BJ (cell line): ENCODE measurements around the gene GPC6. TPM values are rescaled to one million over a fixed set of nuclear protein-coding genes. Genes with fewer than 3 reads are reported as not detected.

Experiments used
- CTCF ChIA-PET: fragments of 350-600 bp; formaldehyde crosslinking; extraction: SDS; loops from one replicate; lab custom pipeline; 2021; ENCODE audit warnings: antibody characterized with exemption, inconsistent platforms; lab: Yijun Ruan, JAX
- POLR2A ChIA-PET: fragments of 300-600 bp; sonication (Branson Sonifier 250); formaldehyde crosslinking; extraction: SDS; loops from one replicate; lab custom pipeline; 2021; ENCODE audit warnings: antibody characterized with exemption; lab: Charles Lee
- DNase-seq: peaks from one replicate; pipeline ENCODE4 v3.0.0-alpha.2; 2011; ENCODE audit warnings: low read depth
- H3K27me3 ChIP-seq: 2 replicates; pipeline ENCODE4 v1.6.0; 2011; ENCODE audit warnings: low read length; ENCODE audit not compliant: control insufficient read depth, insufficient read depth
- H3K36me3 ChIP-seq: 2 replicates; pipeline ENCODE4 v1.5.1; 2011; ENCODE audit warnings: low read length; ENCODE audit not compliant: control insufficient read depth, insufficient read depth
- H3K4me3 ChIP-seq: 2 replicates; pipeline ENCODE4 v1.5.1; 2011; ENCODE audit warnings: low read depth, mild to moderate bottlenecking, control low read depth, low read length
- CTCF ChIP-seq: IDR thresholded peaks from 2 replicates; pipeline ENCODE4 v1.5.1; 2011; ENCODE audit warnings: low read depth, mild to moderate bottlenecking, control low read depth, inconsistent platforms, low read length, moderate library complexity; ENCODE audit not compliant: insufficient read depth
- polyA plus RNA-seq: library from polyadenylated mRNA; depleted of rRNA; stranded (reverse); fragments of >200 nt; gene quantifications from 2 replicates; pipeline ENCODE4 v1.2.3, GENCODE V29; 2011

Gene GPC6
- polyA plus RNA-seq, 1 experiment: 23.0 TPM

GRCh38 chr13:94267581-94268366 lies 1041.2 kb downstream of the GPC6 start:
- CTCF ChIA-PET: interaction anchor here (1.1 kb wide), 1 partner anchor 36 kb away, joined by 3 read pairs; no protein-coding TSS in a partner anchor
- no peak for DNase-seq
- no peaks in the 10 kb centered on the region for H3K36me3 ChIP-seq
- POLR2A ChIA-PET: no interaction called here
- H3K27me3 ChIP-seq: no peaks in the 10 kb centered on the region
- TF ChIP-seq CTCF: no peak
- no peak overlapping the region for H3K4me3 ChIP-seq

- no peaks in the 10 kb centered on the region for H3K36me3 ChIP-seq
- POLR2A ChIA-PET: no interaction called here
- no peak for DNase-seq
- H3K27me3 ChIP-seq: no peaks in the 10 kb centered on the region
- CTCF ChIA-PET: interaction anchor here (1.0 to 1.5 kb wide), 3 partner anchors 12 to 35 kb away, joined by 3 to 5 read pairs (median 3); no protein-coding TSS in a partner anchor
- no peak overlapping the region for H3K4me3 ChIP-seq
- TF ChIP-seq CTCF: no peak
These were observed 1042.1 kb downstream of the GPC6 start for GRCh38 chr13:94268661-94269060.

GRCh38 chr13:94269557-94269956 lies 1043.0 kb downstream of the GPC6 start:
- TF ChIP-seq CTCF: no peak
- H3K36me3 ChIP-seq: no peaks in the 10 kb centered on the region
- no peak overlapping the region for H3K4me3 ChIP-seq
- DNase-seq: no peak
- ChIA-PET CTCF (interaction anchor here (1.5 kb wide), 1 partner anchor 18 kb away, joined by 3 read pairs; no protein-coding TSS in a partner anchor), POLR2A (no interaction called here)
- no peaks in the 10 kb centered on the region for H3K27me3 ChIP-seq

DNA sequence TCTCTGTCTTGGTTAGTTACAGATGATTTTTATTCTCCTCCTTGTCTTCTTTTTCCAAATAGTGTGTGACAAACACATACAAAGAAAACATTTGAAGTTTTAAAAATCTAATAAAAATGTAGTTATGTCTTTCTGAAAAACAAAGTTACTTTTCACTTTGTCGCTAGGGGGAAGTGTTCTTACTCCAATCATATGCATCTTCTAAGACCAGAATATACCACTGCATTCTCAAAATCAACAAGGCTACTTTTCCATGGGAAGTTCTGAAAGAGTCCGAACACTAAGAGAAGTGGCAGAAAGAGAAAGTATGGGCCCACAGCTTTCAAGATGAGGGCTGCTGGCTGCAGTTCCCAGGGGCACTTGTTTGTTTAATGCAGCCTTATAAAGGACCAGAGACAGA lies 1043.9 kb downstream of the GPC6 start:
- Histone ChIP-seq H3K4me3 (no peak overlapping the region), H3K36me3 (no peaks in the 10 kb centered on the region), H3K27me3 (no peaks in the 10 kb centered on the region)
- TF ChIP-seq CTCF: no peak
- no peak for DNase-seq
- ChIA-PET CTCF (no interaction called here), POLR2A (no interaction called here)

DNA sequence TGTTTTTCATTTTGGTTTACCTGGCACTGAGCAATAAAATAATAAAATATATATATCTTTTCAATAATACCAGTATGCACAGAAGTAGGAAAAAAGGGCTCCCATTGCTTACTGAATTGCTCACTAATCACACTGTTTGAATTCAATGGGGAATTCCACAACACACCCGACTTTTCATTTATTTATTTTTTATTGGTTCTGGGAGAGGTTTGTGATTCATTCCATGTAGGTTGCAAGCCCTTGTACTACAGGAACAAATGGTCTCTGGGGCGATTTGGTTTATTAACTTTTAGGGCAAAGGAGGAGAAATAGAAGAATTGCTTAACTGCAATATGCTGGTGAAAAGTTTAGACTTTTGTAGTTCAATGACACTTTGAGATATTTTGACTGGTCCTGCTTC lies 1045.4 kb downstream of the GPC6 start:
- no peak for TF ChIP-seq CTCF
- ChIA-PET CTCF (interaction anchor here (0.7 kb wide), 1 partner anchor 11 kb away, joined by 3 read pairs; no protein-coding TSS in a partner anchor), POLR2A (no interaction called here)
- no peaks in the 10 kb centered on the region for H3K27me3 ChIP-seq
- H3K4me3 ChIP-seq: no peak overlapping the region
- no peaks in the 10 kb centered on the region for H3K36me3 ChIP-seq
- DNase-seq: no peak
